NCI-H748 (cell line): ENCODE results near the gene GOLT1A.
A peak's percentile ranks its signal among the peaks of the same experiment; 100 is the strongest.

Experiments
- DNase-seq: peaks from one replicate; lab custom pipeline; 2025; ENCODE audit not compliant: unreplicated experiment; lab: John Stamatoyannopoulos, UW

GOLT1A gene

GRCh38 chr1:204161609-204162493 lies 51.9 kb downstream of the GOLT1A start:
- DNase-seq: no peak

- no peak for DNase-seq
Measured at GRCh38 chr1:204157962-204158361, 55.8 kb downstream of the GOLT1A start.

GRCh38 chr1:204155881-204156280 lies 57.9 kb downstream of the GOLT1A start:
- no peak for DNase-seq

GRCh38 chr1:204154568-204155255 lies 59.1 kb downstream of the GOLT1A start:
- no peak for DNase-seq

- no peak for DNase-seq
Measured at GRCh38 chr1:204153667-204154066, 60.1 kb downstream of the GOLT1A start.

- DNase-seq: peak; percentile 19
Measured at GRCh38 chr1:204152310-204153044, 61.3 kb downstream of the GOLT1A start.

GRCh38 chr1:204151552-204152309 lies 62.1 kb downstream of the GOLT1A start, which contains the start of gene ETNK2:
Gene ETNK2 (minus strand): TSS chr1:204152044. CDS start chr1:204151852, 192 bp downstream.
- DNase-seq: peak; percentile 62

- DNase-seq: peak; percentile 27
Measured at GRCh38 chr1:204150702-204151551, 62.9 kb downstream of the GOLT1A start.

- DNase-seq: no peak
Measured at GRCh38 chr1:204149635-204150565, 63.9 kb downstream of the GOLT1A start.

- DNase-seq: no peak
Measured at GRCh38 chr1:204149107-204149506, 64.7 kb downstream of the GOLT1A start.
